Activated T-helper 17 cell treated with anti-CD3 and anti-CD28 coated beads, Interleukin-2, amount 50 U/mL, for 72 hours (primary cell): ENCODE data around the gene GPR55. TPM values are rescaled to one million over a fixed set of nuclear protein-coding genes. Genes with fewer than 3 reads are reported as not detected.

ENCODE experiments used
- ATAC-seq: fragments of 150-1000 bp; cut with Tn5 transposase; replicated peaks from 2 replicates; pipeline ENCODE4 v1.10.0; 2021; ENCODE audit warnings: mild to moderate bottlenecking, moderate library complexity
- H3K27ac Mint-ChIP-seq: one replicate; pipeline ENCODE4 v1.8.0; 2022; ENCODE audit warnings: mixed read lengths
- H3K27me3 Mint-ChIP-seq: one replicate; pipeline ENCODE4 v1.8.0; 2022; ENCODE audit warnings: mixed read lengths
- H3K36me3 Mint-ChIP-seq: one replicate; pipeline ENCODE4 v1.8.0; 2022; ENCODE audit warnings: low read depth, mild to moderate bottlenecking, mixed read lengths
- H3K4me1 Mint-ChIP-seq: one replicate; pipeline ENCODE4 v1.8.0; 2022; ENCODE audit warnings: mixed read lengths
- H3K4me3 Mint-ChIP-seq: one replicate; pipeline ENCODE4 v1.8.0; 2022; ENCODE audit warnings: mild to moderate bottlenecking, mixed read lengths
- H3K9me3 Mint-ChIP-seq: one replicate; pipeline ENCODE4 v1.8.0; 2022; ENCODE audit warnings: mixed read lengths
- total RNA-seq, 2 donors: library from RNA; stranded (reverse); gene quantifications; one replicate each; pipeline ENCODE4 v1.2.3, GENCODE V29; 2022

The GPR55 gene
- total RNA-seq, 2 donors from 2014 or later: 11.1 to 19.9 TPM

DNA sequence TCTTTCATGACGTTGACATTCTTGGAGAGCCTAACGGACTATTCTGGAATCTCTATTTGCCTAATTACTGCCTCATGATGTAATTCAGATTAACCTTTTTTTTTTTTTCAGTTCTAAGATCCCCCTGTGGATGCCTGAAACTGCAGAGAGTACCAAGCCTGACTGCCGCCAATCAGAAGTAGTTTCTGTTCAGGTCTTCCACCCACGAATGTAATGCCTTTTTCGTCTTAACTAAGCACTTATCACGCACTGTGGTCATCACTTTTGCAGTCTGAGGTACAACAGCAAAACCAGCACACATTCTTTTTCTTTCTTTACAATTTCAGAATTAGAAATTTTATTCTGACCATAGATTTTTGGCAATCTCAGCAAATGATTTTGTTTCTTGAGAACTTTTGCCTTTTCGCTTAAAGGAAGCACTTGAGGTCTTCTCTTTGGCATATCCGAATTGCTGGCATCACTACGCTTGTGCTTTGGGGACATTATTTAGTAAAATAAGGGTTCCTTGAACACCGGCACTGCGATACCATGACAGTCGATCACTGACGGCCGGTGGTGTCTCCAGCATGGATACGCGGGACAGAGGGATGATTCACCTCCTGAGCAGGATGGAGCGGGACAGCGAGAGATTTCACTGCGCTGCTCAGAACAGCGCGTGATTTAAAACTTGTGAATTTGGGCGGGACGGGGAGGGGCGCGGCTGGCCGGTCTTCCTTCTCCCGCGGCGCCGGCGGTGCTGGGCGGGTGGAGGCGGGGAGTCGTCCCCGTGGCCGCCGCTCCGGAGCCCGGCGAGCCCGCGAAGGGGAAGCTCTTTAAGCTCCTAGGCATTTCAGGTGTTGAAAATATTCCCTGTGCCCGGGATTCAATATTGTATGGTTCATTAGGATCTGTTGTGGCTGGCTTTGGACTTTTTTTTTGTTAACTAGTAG is 32.0 kb upstream of the GPR55 start:
- H3K36me3 Mint-ChIP-seq: peaks cover 26% of the 10 kb centered on the region
- peak; percentile 84 for ATAC-seq
- peaks cover 16% of the 10 kb centered on the region for H3K27me3 Mint-ChIP-seq
- H3K9me3 Mint-ChIP-seq: no peaks in the 10 kb centered on the region
- peaks cover 33% of the 10 kb centered on the region for H3K4me1 Mint-ChIP-seq
- peak overlapping the region; percentile 96 for H3K27ac Mint-ChIP-seq
- peak overlapping the region; percentile 94 for H3K4me3 Mint-ChIP-seq

DNA sequence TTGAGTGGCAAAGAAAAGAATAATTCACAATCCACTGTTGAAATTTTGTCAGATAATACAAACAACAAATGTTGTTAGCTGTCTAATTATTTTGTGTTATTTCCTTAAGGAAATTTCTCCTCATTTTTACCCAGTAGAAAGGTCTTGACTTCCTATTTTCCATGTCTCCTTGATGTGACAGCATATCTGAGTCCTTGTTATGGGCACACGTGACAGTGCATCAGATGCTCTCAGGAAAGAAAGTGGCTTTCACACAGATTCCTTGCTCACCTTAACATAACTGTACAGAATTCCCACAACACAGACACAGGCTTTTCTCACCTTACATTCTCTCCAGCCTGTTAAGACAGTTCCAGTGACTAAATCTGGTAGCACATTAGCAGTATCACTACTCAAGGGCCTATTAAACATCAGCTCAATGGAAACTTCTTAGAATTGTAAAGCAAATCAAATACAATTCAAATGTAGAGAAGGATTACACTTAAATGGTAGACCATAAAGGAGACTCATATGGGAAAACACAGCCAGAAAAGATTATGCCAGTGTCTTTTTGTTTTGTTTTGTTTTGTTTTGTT is 30.2 kb upstream of the GPR55 start:
- H3K27ac Mint-ChIP-seq: peak overlapping the region; percentile 86
- H3K27me3 Mint-ChIP-seq: peaks cover 12% of the 10 kb centered on the region
- H3K9me3 Mint-ChIP-seq: no peaks in the 10 kb centered on the region
- ATAC-seq: peak; percentile 25
- H3K36me3 Mint-ChIP-seq: peaks cover 29% of the 10 kb centered on the region
- peaks cover 42% of the 10 kb centered on the region for H3K4me1 Mint-ChIP-seq
- H3K4me3 Mint-ChIP-seq: peak overlapping the region; percentile 60

DNA sequence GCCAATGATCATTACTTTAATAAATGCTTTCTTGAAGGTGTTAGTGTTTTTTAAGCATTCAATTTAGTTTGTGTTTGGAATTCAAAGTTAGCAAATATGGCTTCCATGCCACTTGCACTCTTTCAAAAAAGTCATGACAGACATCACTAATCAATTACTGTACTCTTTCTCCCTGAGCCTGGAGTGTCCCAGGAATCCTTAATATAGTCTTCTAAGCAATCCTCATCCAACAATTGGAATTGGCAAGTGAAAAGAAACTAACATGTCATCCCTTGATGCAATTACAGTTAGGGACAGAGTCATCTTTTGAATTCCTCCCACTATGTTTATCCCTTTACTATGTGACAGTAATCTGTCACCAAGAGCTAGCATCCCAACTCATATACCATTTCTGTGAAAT is 29.7 kb upstream of the GPR55 start:
- peak overlapping the region; percentile 60 for H3K4me3 Mint-ChIP-seq

DNA sequence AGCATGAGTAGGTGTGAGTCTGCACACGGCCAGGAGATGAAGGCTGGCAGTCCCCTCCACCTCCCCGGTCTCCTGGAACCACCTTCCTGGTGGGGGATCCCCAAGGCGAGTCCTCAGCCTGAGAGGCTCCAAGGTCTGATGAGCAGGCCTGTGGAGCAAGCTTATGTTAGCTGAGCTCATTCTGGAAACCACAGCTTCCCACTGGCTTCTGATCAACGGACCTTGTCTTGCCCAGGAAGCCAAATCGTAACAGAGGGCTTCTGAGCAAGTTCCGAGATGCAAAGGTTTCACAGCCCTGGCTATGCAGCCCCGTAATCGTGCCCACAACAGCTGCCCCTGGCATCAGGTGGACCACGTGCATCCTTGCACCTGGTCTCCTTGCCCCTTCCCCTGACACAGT is 28.8 kb upstream of the GPR55 start:
- Mint-ChIP-seq H3K36me3 (peaks cover 31% of the 10 kb centered on the region), H3K4me3 (peak overlapping the region; percentile 60), H3K27ac (peak overlapping the region; percentile 86), H3K9me3 (no peaks in the 10 kb centered on the region), H3K27me3 (peaks cover 11% of the 10 kb centered on the region), H3K4me1 (peaks cover 45% of the 10 kb centered on the region)
- ATAC-seq: peak; percentile 49

More for the DNA sequence above, 29.7 kb upstream of the GPR55 start:
- Mint-ChIP-seq H3K27me3 (peaks cover 12% of the 10 kb centered on the region), H3K36me3 (peaks cover 32% of the 10 kb centered on the region), H3K27ac (peak overlapping the region; percentile 86), H3K4me1 (peaks cover 45% of the 10 kb centered on the region), H3K9me3 (no peaks in the 10 kb centered on the region)
- ATAC-seq: peak; percentile 12

DNA sequence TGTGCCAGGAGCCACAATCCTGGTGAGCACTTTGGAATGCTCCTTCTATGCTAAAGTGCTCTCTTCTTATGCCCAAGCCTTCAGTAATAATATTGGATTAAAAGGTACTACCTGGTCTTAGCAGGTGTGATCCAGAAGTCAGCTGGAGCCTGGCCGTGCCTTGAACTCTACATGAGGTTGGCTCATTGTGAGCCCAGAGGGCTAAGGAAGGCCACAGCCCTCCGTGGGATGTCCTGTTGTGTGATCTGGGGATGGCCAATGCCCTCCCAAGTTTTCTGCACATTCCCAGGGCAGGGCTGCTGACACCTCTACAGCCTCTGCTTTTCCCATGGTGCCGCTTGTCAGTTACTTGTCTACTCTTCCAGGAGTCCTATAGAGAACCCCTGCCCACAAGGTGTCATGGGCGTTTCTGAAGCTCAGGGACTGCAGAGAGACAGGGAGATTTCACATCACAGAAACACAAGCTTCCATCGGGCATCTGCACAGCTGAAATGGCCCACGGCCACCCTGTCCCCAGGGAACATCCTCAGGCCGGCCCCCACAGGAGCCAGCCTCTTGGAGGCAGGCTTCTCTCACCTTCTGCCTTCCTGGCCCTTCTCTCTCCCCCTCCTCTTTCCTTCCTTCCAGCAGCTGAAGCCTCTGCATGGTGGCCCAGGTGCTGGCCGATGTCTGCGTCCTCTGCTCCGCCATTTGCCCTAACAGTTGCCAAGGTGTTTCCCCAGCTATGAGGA is 27.3 kb upstream of the GPR55 start:
- Mint-ChIP-seq H3K4me1 (peaks cover 37% of the 10 kb centered on the region), H3K27ac (no peak overlapping the region), H3K9me3 (no peaks in the 10 kb centered on the region), H3K27me3 (peaks cover 7% of the 10 kb centered on the region), H3K4me3 (peak overlapping the region; percentile 60), H3K36me3 (peaks cover 19% of the 10 kb centered on the region)
- ATAC-seq: no peak

DNA sequence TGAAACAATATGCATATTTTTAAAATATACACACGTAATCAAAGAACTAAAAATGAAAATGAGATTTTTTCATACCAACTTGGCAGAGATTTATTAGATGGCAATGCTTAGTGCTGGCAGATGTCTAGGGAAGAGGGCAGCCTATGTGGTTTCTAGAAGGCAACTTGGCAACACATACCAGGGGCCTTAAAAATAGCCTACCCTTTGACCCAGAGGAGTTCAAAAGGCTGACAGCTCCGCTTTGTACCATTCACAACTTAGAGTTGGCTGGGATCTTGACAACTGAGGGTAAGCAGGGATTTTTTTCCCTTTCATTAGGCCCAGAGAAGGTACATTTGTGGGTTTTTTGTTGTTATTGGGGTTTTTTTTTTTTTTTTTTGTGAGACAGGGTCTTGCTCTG is 26.4 kb upstream of the GPR55 start:
- H3K4me3 Mint-ChIP-seq: peak overlapping the region; percentile 59
- peaks cover 7% of the 10 kb centered on the region for H3K27me3 Mint-ChIP-seq
- H3K36me3 Mint-ChIP-seq: peaks cover 20% of the 10 kb centered on the region
- no peak for ATAC-seq
- no peaks in the 10 kb centered on the region for H3K9me3 Mint-ChIP-seq
- no peak overlapping the region for H3K27ac Mint-ChIP-seq
- H3K4me1 Mint-ChIP-seq: peaks cover 29% of the 10 kb centered on the region

DNA sequence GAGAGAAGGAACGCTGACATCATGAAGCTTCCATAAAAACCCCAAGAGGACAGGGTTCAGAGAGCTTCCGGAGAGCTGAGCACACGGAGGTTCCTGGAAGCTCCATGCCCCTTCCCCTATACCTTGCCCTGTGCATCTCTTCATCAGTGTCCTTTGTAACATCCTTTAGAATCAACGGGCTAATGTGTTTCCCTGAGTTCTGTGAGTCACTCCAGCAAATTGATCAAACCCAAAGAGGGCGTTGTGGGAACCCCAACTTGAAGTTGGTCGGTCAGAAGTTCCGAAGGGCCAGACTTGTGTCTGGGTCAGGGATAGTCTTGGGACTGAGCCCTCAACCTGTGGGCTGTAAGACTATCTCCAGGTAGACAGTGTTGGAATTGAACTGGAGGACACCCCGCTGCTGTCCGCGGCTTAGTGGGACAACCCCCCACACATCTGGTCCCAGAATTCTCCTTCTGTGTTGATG is 25.9 kb upstream of the GPR55 start:
- peaks cover 24% of the 10 kb centered on the region for H3K36me3 Mint-ChIP-seq

DNA sequence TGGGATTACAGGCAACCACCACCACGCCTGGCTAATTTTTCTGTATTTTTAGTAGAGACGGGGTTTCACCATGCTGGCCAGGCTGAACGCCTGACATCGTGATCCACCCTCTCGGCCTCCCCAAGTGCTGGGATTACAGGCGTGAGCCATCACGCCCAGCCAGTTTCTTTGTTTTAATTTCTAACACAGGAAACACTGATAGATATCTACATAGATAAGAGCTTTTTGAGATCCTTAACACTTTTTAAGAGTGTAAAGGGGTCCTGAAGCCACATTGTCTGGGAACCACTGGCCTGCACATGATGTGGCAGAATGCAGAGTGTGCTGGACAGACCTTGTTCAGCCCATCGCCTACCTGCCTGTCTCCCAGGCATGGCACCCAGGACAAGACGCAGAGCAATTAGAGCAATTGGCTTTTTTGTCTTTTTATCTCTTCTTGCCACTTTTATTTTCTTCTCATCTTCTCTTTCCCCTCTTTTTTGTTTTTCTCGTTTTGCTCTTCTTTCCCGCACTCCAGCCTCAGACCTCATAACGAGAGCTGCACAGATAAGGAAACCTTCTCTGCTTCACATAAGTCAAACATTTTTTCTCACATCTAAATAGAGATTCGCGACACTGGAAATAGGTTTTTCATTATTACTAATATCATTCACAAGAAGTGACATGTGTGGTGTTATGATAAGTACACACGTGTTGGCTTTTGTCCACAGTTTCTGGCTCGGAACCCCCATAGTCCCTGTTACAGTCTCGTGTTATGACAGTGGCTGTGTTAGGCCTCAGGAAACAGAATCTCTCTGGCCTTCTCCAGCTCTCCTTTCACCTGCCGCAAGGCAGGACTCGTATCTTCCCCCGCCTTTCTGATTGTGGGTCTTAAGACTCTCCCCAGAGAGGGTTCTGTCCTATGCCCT is 25.2 kb upstream of the GPR55 start:
- no peaks in the 10 kb centered on the region for H3K9me3 Mint-ChIP-seq

More for the DNA sequence above, 25.9 kb upstream of the GPR55 start:
- Mint-ChIP-seq H3K27ac (peak overlapping the region; percentile 40), H3K27me3 (peaks cover 7% of the 10 kb centered on the region), H3K4me3 (peak overlapping the region; percentile 59), H3K9me3 (no peaks in the 10 kb centered on the region), H3K4me1 (peaks cover 34% of the 10 kb centered on the region)
- no peak for ATAC-seq

DNA sequence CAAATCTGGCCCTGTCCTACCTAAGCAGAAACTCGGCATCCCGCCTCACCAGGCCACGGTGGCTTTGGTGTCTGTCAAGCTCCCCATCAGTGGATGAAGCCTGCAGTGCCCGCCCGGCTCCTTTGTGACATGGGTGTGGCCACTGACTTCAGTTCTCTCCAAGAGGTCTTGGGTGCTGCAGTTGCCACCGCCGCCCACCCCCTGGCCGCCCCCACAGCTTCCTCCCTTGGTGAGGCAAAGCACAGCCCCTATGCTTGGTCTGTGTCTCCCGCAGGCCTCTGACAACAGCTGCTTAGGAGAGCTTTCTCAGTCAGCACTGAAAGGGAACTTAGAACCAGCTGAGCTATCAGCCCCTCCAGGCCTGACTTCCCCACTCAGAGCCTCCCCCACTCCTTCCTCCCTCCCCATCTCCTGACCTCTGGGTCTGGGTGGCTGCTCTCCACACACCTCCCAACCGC is 22.9 kb upstream of the GPR55 start:
- no peak for ATAC-seq
- H3K27me3 Mint-ChIP-seq: peaks cover 1% of the 10 kb centered on the region
- no peak overlapping the region for H3K27ac Mint-ChIP-seq

More for the DNA sequence above, 25.2 kb upstream of the GPR55 start:
- Mint-ChIP-seq H3K4me1 (peaks cover 32% of the 10 kb centered on the region), H3K27ac (peak overlapping the region; percentile 40), H3K36me3 (peaks cover 31% of the 10 kb centered on the region), H3K4me3 (peak overlapping the region; percentile 59), H3K27me3 (peaks cover 6% of the 10 kb centered on the region)
- peak; percentile 60 for ATAC-seq

DNA sequence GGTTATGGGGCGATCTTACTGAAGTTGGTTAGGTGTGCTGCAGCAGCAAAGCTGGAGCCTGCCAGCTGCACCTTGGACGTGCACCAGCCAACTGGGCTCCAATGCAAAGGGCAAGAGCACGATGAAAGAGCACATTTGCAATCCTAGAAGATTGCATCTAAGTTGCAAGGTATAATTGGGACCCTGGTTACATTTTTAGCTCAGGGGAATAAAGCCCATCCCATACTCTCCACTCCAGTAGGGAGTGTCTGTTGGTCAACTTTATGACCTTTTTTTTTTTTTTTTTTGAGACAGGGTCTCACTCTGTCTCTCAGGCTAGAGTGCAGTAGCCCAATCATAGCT is 22.2 kb upstream of the GPR55 start:
- no peaks in the 10 kb centered on the region for H3K9me3 Mint-ChIP-seq
- peaks cover 5% of the 10 kb centered on the region for H3K27me3 Mint-ChIP-seq
- H3K27ac Mint-ChIP-seq: peak overlapping the region; percentile 88
- peaks cover 41% of the 10 kb centered on the region for H3K4me1 Mint-ChIP-seq
- peak overlapping the region; percentile 76 for H3K4me3 Mint-ChIP-seq
- H3K36me3 Mint-ChIP-seq: peaks cover 38% of the 10 kb centered on the region
- ATAC-seq: no peak

More for the DNA sequence above, 22.9 kb upstream of the GPR55 start:
- peaks cover 38% of the 10 kb centered on the region for H3K4me1 Mint-ChIP-seq
- no peaks in the 10 kb centered on the region for H3K9me3 Mint-ChIP-seq
- H3K36me3 Mint-ChIP-seq: peaks cover 38% of the 10 kb centered on the region
- H3K4me3 Mint-ChIP-seq: peak overlapping the region; percentile 76

DNA sequence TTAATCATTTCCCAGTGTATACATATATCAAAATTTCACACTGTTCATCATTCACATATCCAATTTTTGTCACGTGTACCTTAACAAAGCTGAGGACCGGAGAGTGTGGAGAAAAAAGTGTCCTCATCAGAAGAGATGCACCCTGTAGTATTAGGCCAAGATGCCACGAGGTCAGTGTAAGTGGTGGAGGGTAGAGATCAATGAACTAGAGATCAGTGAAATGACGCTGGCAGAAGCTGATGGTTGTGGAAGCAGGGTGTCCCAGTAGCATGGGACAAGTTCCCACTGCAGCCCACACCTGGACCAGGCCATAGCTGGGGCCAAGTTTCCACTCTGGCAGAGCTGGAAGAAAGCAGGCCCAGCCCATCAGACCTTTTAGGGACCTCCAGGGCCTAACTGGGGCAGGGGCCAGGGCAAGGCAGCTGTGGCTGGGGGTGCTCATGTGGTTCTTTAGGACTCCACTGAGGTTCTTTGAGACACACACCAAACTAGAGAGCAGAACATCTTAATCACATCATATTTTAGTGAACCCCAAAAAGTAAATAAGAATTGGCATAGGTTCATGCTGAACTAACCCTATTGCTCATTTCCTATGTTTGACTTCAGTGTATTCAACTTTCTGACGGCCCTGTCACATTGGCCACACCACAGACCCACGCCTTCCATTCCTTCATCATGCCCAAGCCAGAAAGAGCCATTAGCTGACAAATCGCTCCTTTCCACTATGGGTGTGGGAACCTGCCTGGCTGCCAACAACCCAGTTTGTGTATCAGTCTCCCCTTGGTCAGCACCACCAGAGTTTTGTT is 21.6 kb upstream of the GPR55 start:
- Mint-ChIP-seq H3K9me3 (no peaks in the 10 kb centered on the region), H3K4me3 (peak overlapping the region; percentile 76), H3K4me1 (peaks cover 44% of the 10 kb centered on the region), H3K36me3 (peaks cover 38% of the 10 kb centered on the region), H3K27ac (peak overlapping the region; percentile 88), H3K27me3 (peaks cover 9% of the 10 kb centered on the region)
- ATAC-seq: peak; percentile 26

DNA sequence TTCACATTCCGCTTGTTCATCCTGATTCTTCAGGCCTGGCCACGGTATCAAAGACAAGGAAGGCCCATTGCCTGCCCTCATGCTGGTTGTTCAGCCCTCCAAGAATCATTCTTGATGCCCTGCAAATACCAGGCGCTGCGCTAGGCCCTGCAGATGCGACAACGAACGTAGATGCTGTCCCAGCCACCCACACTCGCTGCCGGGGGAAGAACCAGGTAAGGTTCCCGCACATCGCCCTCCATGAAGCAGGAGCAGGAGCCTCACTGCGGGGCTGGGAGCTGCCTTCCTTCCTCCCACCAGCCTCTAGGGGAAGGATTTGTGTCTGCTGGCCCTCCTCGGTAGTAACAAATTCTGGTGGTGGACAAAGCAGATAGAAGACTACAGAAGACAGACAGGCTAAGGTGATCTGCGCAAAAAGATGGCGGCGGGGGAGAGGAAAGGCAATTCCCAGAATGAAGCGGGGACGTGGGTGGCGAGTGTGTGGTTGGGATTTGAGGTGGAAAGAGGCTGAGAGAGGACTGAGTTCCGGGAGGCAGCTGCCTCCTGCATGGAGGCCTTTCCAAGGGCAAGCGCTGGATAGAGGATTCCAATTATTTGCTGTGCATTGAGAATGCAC is 19.8 kb upstream of the GPR55 start:
- H3K9me3 Mint-ChIP-seq: no peaks in the 10 kb centered on the region
- peaks cover 33% of the 10 kb centered on the region for H3K4me1 Mint-ChIP-seq
- peak overlapping the region; percentile 76 for H3K4me3 Mint-ChIP-seq
- peaks cover 32% of the 10 kb centered on the region for H3K36me3 Mint-ChIP-seq
- peak; percentile 5 for ATAC-seq
- peak overlapping the region; percentile 88 for H3K27ac Mint-ChIP-seq
- H3K27me3 Mint-ChIP-seq: peaks cover 9% of the 10 kb centered on the region
